WI38 (cell line): ENCODE results near the gene GPR83.

Experiments used
- H3K4me3 ChIP-seq: 2 replicates; pipeline ENCODE4 v1.5.1; 2011; ENCODE audit warnings: low read depth, mild to moderate bottlenecking, control low read depth, low read length
- CTCF ChIP-seq: IDR thresholded peaks from 2 replicates; pipeline ENCODE4 v1.5.1; 2012; ENCODE audit warnings: low read depth, mild to moderate bottlenecking, control low read depth, low read length

The GPR83 gene

GRCh38 chr11:94328587-94329080 lies 72.6 kb downstream of the GPR83 start:
- TF ChIP-seq CTCF: no peak
- no peak overlapping the region for H3K4me3 ChIP-seq
